PC-9 (cell line): ENCODE results near the gene WNT4.

ENCODE experiments used
- EZH2 ChIP-seq: fragments of 200-600 bp; sonication (generic); IDR thresholded peaks from 2 replicates; pipeline ENCODE4 v1.8.0; 2017; ENCODE audit warnings: antibody characterized with exemption, low read depth
- TF ChIP-seq, protein P1 (sequence below): fragments of 200-600 bp; sonication (generic); conservative IDR thresholded peaks from 2 replicates; pipeline ENCODE4 v1.6.1; 2017; ENCODE audit warnings: mixed run types, antibody characterized with exemption, mild to moderate bottlenecking, moderate library complexity

DNA sequence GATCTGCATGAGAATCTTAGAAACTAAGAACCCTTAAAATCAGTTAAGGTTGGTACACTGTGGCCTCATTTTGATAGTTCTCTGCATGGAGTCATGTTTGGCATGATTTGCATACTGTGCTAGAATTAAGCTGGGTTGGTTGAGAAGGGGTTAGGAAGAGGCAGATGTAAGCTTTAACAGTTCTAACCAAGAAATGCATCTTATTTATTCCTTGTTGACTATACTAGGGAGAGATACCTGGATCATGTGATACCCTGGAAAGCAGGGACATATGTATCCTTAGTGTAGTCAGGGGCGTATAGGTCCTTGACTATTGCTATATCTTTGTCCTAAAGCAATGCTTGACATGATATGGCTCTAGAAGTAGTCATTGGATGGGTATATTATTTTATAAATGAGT is 49.4 kb downstream of the WNT4 start:
- TF ChIP-seq, protein P1, sequence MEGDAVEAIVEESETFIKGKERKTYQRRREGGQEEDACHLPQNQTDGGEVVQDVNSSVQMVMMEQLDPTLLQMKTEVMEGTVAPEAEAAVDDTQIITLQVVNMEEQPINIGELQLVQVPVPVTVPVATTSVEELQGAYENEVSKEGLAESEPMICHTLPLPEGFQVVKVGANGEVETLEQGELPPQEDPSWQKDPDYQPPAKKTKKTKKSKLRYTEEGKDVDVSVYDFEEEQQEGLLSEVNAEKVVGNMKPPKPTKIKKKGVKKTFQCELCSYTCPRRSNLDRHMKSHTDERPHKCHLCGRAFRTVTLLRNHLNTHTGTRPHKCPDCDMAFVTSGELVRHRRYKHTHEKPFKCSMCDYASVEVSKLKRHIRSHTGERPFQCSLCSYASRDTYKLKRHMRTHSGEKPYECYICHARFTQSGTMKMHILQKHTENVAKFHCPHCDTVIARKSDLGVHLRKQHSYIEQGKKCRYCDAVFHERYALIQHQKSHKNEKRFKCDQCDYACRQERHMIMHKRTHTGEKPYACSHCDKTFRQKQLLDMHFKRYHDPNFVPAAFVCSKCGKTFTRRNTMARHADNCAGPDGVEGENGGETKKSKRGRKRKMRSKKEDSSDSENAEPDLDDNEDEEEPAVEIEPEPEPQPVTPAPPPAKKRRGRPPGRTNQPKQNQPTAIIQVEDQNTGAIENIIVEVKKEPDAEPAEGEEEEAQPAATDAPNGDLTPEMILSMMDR, result no peak
- TF ChIP-seq EZH2, result no peak
